Muscle layer of duodenum (tissue), 2 donors: ENCODE results near the gene SLC66A2.

Experiments used
- H3K27ac ChIP-seq: one replicate; pipeline ENCODE4 v1.7.0; 2013; ENCODE audit warnings: mild to moderate bottlenecking, low read length
- H3K27me3 ChIP-seq: one replicate; pipeline ENCODE4 v1.7.0; 2013; ENCODE audit warnings: low read depth, mild to moderate bottlenecking, control low read depth, low read length
- H3K36me3 ChIP-seq, 2 donors: one replicate each; pipeline ENCODE4 v1.7.0; 2013; ENCODE audit warnings: low read length in 2 of 2, control low read depth in 1 of 2, mild to moderate bottlenecking in 1 of 2; ENCODE audit not compliant: insufficient read depth in 2 of 2, control insufficient read depth in 1 of 2
- H3K4me1 ChIP-seq, 2 donors: one replicate each; pipeline ENCODE4 v1.7.0; 2013; ENCODE audit warnings: low read length in 2 of 2, mild to moderate bottlenecking in 2 of 2, control low read depth in 1 of 2, moderate library complexity in 1 of 2; ENCODE audit not compliant: insufficient read depth in 2 of 2, control insufficient read depth in 1 of 2
- H3K4me3 ChIP-seq, 2 donors: one replicate each; pipeline ENCODE4 v1.7.0; 2013; ENCODE audit warnings: low read length in 2 of 2, low read depth in 1 of 2, mild to moderate bottlenecking in 1 of 2
- H3K9me3 ChIP-seq, 2 donors: one replicate each; pipeline ENCODE4 v1.7.0; 2013; ENCODE audit warnings: low read length in 2 of 2, control low read depth in 1 of 2, mild to moderate bottlenecking in 1 of 2; ENCODE audit not compliant: control insufficient read depth in 1 of 2
- donor health status: healthy.

Gene SLC66A2

DNA sequence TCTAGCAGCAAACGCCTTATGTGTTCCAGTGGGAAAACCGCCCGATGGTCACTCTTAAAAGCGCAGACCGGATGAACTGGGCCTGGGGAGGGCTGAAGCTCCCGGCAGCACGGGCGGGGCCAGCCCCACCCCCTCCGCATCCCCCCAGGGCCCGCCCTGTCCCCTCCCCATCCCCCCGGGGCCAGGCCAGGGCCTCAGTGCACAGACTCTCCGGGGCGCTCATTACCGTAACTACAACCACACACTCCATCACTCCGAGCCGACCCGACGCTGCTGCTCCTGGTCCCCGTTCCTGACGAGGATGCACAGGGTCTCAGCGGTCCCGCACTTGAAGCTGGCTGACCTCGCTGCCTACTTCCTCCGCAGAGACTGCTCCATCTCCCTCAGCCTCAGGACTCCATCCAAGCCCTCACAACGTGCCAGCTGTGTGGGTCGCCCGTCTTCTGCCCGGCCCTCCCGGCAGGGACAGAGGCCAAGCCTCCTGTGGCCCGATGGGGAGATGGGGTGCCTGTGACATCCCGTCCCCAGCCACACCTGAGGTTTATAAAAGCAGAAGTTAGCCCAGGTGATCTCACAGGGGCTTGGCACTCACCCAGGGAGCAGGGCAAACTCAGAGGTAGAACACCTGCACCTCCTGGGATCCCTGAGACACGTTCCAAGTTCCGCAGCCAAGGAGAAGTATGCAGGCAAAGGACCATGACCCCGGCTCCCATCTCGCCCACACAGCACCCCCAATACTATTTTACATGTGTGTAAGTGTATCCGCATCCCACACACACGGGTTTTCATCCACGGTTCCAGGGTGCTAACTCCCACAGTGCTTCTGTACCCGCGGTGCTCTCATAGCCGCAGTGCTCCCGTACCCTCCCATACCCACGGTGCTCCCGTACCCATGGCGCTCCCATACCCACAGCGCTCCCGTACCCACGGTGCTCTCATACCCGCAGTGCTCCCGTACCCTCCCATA is 36.0 kb downstream of the SLC66A2 start:
- Histone ChIP-seq H3K27me3 (no peaks in the 10 kb centered on the region), H3K4me1 (no peaks in the 10 kb centered on the region), H3K36me3 (peaks cover 5 to 52% of the 10 kb centered on the region in 2 donors), H3K4me3 (no peak overlapping the region), H3K9me3 (no peaks in the 10 kb centered on the region), H3K27ac (no peak overlapping the region)

DNA sequence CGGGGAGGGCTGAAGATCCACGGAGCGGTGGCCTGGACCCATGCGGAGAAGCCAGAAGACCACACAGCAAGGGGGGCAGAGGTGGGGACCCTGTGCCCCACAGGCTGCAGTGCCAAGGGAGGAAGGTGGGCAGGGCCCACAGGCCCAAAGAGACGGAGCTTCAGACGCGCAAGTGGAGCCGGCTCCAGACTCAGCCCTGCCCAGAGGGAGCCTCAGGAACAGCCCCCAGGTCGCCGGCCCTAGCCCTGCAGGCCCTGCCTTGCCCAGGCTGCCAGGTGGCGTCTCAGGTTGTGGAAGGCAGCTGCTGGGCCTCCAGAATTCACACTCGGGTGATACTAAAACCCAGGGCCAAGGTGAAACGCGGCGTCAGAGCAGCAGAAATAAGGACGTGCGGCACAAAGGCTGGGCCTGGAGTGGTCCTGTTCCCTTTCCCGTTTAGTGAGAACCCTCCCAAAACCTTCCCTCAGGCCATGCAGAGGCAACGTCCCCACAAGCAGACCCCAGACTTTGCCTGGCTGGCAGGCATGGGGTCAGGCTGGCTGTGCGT is 36.8 kb downstream of the SLC66A2 start:
- no peak overlapping the region for H3K4me3 ChIP-seq
- peaks cover 5 to 52% of the 10 kb centered on the region in 2 donors for H3K36me3 ChIP-seq
- no peaks in the 10 kb centered on the region for H3K4me1 ChIP-seq
- no peaks in the 10 kb centered on the region for H3K27me3 ChIP-seq
- no peaks in the 10 kb centered on the region for H3K9me3 ChIP-seq
- H3K27ac ChIP-seq: no peak overlapping the region

DNA sequence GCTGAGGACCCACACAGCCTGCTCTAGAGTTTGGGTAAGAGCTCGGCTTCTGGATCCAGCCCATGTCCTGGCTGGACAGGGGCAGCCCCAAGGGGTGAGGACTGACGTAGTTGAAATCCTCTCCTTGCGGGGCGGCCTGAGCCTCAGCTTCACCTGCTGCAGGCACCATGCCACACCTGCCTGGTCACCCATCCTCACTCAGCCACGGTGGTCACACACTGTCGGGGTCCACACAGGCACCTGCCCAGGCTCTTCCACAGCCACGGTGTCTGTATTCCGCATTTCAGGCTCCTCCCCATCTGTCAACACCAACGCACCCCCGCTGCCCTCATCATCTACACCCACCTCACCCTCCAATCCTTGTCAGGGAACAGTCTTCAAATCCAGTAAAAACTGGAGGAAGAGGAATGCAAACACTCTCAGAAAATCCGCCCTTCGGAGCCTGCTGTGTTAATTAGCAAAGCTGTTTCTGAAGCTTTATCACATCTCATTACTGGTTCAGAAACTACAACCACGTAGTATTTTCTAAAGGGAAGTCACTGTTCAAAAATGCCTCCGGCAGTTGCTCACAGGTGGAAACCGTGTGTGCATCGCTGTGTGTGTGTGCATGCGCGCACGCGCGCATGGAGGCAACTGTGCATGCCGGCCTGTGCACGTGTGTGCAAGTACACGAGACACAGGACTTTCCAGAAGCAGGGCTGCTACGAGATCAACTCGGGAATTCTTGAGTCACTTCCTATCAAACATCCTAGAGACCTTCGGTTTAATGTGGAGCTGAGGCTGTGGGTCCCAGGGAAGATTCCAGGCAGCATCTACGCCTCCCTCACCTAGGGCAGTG is 38.2 kb downstream of the SLC66A2 start:
- Histone ChIP-seq H3K4me1 (no peaks in the 10 kb centered on the region), H3K27ac (no peak overlapping the region), H3K4me3 (no peak overlapping the region), H3K36me3 (peaks cover 0 to 43% of the 10 kb centered on the region in 2 donors), H3K9me3 (no peaks in the 10 kb centered on the region), H3K27me3 (no peaks in the 10 kb centered on the region)

DNA sequence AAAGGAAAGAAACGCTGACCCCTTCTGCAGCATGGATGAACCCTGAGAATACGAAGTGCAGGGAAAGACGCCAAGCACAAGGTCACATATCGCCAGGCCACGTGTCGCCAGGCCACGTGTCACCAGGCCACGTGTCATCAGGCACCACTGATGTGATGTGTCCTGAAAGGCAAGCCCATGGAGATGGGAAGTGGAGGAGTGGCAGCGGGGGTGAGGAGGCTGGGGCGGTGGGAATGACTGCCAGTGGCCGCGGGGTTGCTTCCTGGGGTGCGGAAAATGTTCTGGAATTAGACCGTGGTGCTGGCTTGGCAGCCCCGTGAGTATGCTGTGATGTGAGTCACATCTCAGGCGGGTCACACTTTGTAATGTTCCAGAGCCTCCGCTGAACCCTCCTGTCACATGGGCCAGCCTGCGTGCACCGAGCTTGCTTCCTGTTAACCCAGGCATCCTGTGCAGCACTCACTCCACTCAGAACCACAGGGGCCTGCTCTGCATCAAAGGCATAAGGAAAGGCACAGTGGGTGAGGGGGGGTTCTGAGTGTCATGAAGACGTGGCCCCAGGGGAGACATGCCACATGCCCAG is 39.0 kb downstream of the SLC66A2 start:
- Histone ChIP-seq H3K27me3 (no peaks in the 10 kb centered on the region), H3K4me3 (no peak overlapping the region), H3K36me3 (peaks cover 0 to 39% of the 10 kb centered on the region in 2 donors)

DNA sequence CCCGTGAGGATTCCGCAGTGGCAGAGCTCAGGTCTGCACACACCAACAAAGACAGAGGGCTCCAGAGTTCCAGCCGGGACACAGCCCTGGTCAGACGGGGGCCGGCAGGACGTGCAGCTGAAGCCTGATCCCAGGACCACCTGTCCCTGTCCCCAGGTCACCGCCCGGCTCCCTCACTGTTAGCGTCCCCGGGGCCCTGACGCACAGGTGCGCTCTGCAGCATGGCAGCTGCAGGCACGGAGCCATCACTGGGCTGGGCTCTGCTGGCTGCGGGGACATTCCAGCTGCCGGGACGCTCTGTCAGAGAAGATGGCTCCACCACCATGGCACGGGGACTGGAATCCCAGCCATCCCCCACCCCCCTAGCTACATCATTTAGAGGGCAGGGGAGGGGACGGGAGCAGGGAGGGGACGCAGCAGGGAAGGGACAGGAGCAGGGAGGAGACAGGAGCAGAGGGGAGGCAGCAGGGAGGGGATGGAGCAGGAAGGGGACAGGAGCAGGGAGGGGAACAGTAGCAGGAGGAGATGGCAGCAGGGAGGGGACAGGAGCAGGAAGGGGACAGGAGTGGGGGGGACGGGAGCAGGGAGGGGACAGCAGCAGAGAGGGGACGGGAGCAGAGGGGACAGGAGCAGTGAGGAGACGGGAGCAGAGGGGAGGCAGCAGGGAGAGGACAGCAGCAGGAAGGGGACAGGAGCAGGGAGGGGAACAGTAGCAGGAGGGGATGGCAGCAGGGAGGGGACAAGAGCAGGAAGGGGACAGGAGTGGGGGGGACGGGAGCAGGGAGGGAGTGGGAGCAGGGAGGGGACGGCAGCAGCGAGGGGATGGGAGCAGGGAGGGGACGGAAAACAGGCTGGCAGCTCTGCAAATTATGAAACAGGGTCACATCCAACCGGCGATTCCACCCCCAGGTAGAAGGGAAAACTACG is 39.8 kb downstream of the SLC66A2 start:
- Histone ChIP-seq H3K4me3 (no peak overlapping the region), H3K36me3 (peaks cover 0 to 32% of the 10 kb centered on the region in 2 donors), H3K27me3 (no peaks in the 10 kb centered on the region), H3K9me3 (no peaks in the 10 kb centered on the region), H3K4me1 (no peaks in the 10 kb centered on the region), H3K27ac (no peak overlapping the region)

More for the DNA sequence above, 39.0 kb downstream of the SLC66A2 start:
- Histone ChIP-seq H3K4me1 (no peaks in the 10 kb centered on the region), H3K9me3 (no peaks in the 10 kb centered on the region), H3K27ac (no peak overlapping the region)

DNA sequence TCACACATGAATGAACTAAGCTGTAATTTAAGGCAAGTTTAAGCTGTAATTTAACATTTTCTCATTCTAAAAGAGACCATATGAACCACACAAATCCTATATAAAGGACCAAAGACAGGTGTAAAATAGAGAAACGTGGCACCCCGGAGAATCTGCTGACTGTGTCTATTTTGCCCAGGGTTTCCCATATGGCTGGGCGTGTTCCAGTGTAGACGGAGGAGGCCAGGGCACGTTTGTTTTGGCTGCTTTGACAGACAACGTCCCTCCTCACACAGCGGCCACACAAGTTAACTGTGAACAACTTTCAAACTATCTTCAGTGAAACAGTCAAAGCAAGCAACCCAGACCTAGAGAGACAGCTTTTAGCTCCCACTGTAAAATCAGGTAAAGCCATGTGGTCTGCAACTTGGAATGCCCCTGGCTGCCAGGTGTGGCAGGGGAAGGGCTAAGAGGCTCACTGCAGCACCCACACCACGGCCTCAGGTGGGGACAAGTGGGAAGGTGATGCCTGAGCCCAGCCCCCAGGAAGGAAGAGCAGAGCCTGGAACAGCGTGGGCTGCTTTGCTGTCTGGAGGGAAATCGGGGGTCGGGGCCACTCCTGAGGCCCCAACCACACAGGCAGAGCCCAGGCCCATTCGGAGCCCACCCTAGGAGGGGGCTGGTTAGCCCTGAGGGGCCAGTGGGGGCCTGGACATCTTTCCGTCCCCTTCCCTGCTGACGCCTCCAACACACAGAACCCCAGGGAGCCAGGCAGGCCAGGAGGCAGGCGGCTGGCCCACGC is 40.7 kb downstream of the SLC66A2 start:
- Histone ChIP-seq H3K9me3 (no peaks in the 10 kb centered on the region), H3K36me3 (peaks cover 0 to 26% of the 10 kb centered on the region in 2 donors), H3K27me3 (no peaks in the 10 kb centered on the region), H3K4me3 (no peak overlapping the region), H3K27ac (no peak overlapping the region), H3K4me1 (no peaks in the 10 kb centered on the region)

DNA sequence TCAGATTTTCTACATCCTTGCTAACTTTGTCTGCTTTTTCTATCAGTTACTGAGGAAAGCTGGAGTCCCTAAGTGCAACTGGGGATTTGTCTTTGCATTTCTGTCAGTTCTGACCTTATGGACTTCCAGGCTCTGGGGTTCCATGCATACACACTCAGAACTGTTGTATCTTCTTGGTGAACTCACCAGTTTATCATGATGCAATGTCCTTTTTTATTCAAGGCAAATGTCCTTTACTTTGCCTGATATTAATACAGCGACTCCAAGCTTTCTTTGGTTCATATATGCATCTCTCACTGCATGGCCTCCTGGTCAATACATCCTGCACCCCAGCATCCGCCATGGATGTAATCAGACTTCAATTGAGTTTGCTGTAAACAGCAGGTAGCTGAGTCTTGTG is 44.7 kb downstream of the SLC66A2 start:
- no peaks in the 10 kb centered on the region for H3K27me3 ChIP-seq
- H3K4me1 ChIP-seq: no peaks in the 10 kb centered on the region
- no peaks in the 10 kb centered on the region for H3K9me3 ChIP-seq
- no peak overlapping the region for H3K4me3 ChIP-seq
- peaks cover 5 to 31% of the 10 kb centered on the region in 2 donors for H3K36me3 ChIP-seq
- no peak overlapping the region for H3K27ac ChIP-seq

DNA sequence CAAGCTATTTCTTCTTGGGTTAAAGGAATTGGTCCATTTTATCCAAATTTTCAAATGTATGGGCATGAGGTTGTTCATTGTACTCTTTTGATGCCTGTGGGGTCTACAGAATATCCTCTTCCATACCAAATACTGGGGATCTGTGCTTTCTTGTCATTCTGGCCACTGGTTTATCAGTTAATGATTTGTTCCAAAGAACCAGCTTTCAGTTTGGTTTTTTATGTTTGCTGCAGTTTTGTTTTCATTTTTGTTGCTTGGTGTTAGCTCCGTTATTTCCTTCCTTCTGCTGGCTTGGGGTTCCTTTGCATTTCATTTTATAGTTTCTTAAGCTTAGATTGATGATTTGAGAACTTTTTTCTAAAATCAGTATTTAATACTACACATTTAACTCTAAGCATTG is 45.5 kb downstream of the SLC66A2 start:
- Histone ChIP-seq H3K4me3 (no peak overlapping the region), H3K27me3 (no peaks in the 10 kb centered on the region), H3K27ac (no peak overlapping the region), H3K4me1 (no peaks in the 10 kb centered on the region), H3K9me3 (no peaks in the 10 kb centered on the region), H3K36me3 (peaks cover 5 to 31% of the 10 kb centered on the region in 2 donors)

DNA sequence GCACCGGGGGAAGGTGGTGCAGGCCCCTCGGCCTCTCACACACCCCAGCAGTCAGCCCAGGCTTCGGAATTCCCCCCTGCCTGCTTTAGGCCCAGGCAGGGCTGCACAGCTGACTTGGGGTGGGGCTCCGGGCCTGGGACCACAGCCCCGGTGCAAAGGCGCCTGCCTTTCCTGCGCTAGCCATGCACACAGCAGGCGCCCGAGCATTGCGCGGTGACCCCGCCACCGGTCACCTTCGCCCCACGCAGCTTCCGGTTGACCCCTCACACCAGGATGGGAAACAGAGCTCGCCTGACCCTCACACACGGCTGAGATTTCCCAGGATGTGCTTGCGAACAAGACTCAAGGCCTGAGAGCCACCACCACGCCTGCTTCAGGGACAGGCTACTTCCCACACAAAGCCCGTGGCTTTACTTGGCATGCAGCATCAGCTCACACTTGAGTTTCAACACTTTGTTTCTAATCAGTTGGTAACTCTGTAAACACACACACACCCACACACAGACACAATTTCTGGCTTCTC is 46.0 kb downstream of the SLC66A2 start:
- Histone ChIP-seq H3K9me3 (no peaks in the 10 kb centered on the region), H3K4me3 (no peak overlapping the region), H3K27ac (no peak overlapping the region), H3K36me3 (peaks cover 5 to 31% of the 10 kb centered on the region in 2 donors), H3K4me1 (no peaks in the 10 kb centered on the region), H3K27me3 (no peaks in the 10 kb centered on the region)
